Skeletal muscle cell (primary cell): ENCODE results near the gene GSTT2.

Experiments used
- DNase-seq: peaks from one replicate; pipeline ENCODE4 v3.0.0-alpha.2; 2010; ENCODE audit warnings: low read depth
- H3K4me3 ChIP-seq: 2 replicates; pipeline ENCODE4 v1.5.1; 2011; ENCODE audit warnings: low read depth, mild to moderate bottlenecking, control low read depth, low read length, moderate library complexity

Gene GSTT2

GRCh38 chr22:24030186-24030702 is 50.3 kb downstream of the GSTT2 start:
- no peak for DNase-seq
- no peak overlapping the region for H3K4me3 ChIP-seq
